ENCODE results near the gene AP3D1.
"Not testable (repeated sequence)": the region's sequence is repeated elsewhere in the genome, so short reads cannot be mapped to it uniquely, and the experiment has no call there.

Gene AP3D1

GRCh38 chr19:2129892-2130770 lies 21.2 kb downstream of the AP3D1 start:
- H3K27ac Mint-ChIP-seq: no peak overlapping the region
- no peak for DNase-seq
- no peaks in the 10 kb centered on the region for H3K9me3 Mint-ChIP-seq
- no peak overlapping the region for H3K4me3 Mint-ChIP-seq
- H3K36me3 Mint-ChIP-seq (ENCODE audit: low read depth): peaks cover 70% of the 10 kb centered on the region
- no peaks in the 10 kb centered on the region for H3K4me1 Mint-ChIP-seq (ENCODE audit: low read depth)
- no peaks in the 10 kb centered on the region for H3K27me3 Mint-ChIP-seq

GRCh38 chr19:2129486-2129885 lies 21.9 kb downstream of the AP3D1 start:
- Mint-ChIP-seq H3K4me1 (ENCODE audit: low read depth) (no peaks in the 10 kb centered on the region), H3K36me3 (ENCODE audit: low read depth) (peaks cover 75% of the 10 kb centered on the region), H3K4me3 (no peak overlapping the region), H3K9me3 (no peaks in the 10 kb centered on the region), H3K27ac (no peak overlapping the region), H3K27me3 (no peaks in the 10 kb centered on the region)
- no peak for DNase-seq

- no peaks in the 10 kb centered on the region for H3K27me3 Mint-ChIP-seq
- no peak overlapping the region for H3K27ac Mint-ChIP-seq
- no peak overlapping the region for H3K4me3 Mint-ChIP-seq
- DNase-seq: no peak
- H3K36me3 Mint-ChIP-seq (ENCODE audit: low read depth): peaks cover 78% of the 10 kb centered on the region
- no peaks in the 10 kb centered on the region for H3K9me3 Mint-ChIP-seq
- no peaks in the 10 kb centered on the region for H3K4me1 Mint-ChIP-seq (ENCODE audit: low read depth)
These were observed 22.3 kb downstream of the AP3D1 start for GRCh38 chr19:2129022-2129421.

GRCh38 chr19:2128252-2128651 lies 23.1 kb downstream of the AP3D1 start:
- H3K27me3 Mint-ChIP-seq; H3K9me3 Mint-ChIP-seq; H3K4me3 Mint-ChIP-seq; DNase-seq; H3K4me1 Mint-ChIP-seq (ENCODE audit: low read depth); H3K27ac Mint-ChIP-seq: not testable (repeated sequence)
- H3K36me3 Mint-ChIP-seq (ENCODE audit: low read depth): peaks cover 82% of the 10 kb centered on the region

- Mint-ChIP-seq H3K27me3 (no peaks in the 10 kb centered on the region), H3K4me3 (no peak overlapping the region), H3K27ac (no peak overlapping the region), H3K4me1 (ENCODE audit: low read depth) (no peaks in the 10 kb centered on the region), H3K36me3 (ENCODE audit: low read depth) (peaks cover 82% of the 10 kb centered on the region), H3K9me3 (no peaks in the 10 kb centered on the region)
- DNase-seq: no peak
These were observed 23.6 kb downstream of the AP3D1 start for GRCh38 chr19:2127758-2128157.

GRCh38 chr19:2126879-2127518 lies 24.4 kb downstream of the AP3D1 start:
- no peaks in the 10 kb centered on the region for H3K4me1 Mint-ChIP-seq (ENCODE audit: low read depth)
- no peaks in the 10 kb centered on the region for H3K27me3 Mint-ChIP-seq
- H3K4me3 Mint-ChIP-seq: no peak overlapping the region
- H3K27ac Mint-ChIP-seq: no peak overlapping the region
- H3K9me3 Mint-ChIP-seq: no peaks in the 10 kb centered on the region
- no peak for DNase-seq
- H3K36me3 Mint-ChIP-seq (ENCODE audit: low read depth): peaks cover 82% of the 10 kb centered on the region

GRCh38 chr19:2123682-2124387 lies 27.5 kb downstream of the AP3D1 start:
- Mint-ChIP-seq H3K27ac (no peak overlapping the region), H3K36me3 (ENCODE audit: low read depth) (peaks cover 85% of the 10 kb centered on the region), H3K4me3 (no peak overlapping the region), H3K27me3 (no peaks in the 10 kb centered on the region), H3K9me3 (no peaks in the 10 kb centered on the region), H3K4me1 (ENCODE audit: low read depth) (no peaks in the 10 kb centered on the region)
- DNase-seq: no peak

GRCh38 chr19:2122982-2123381 lies 28.4 kb downstream of the AP3D1 start:
- H3K27me3 Mint-ChIP-seq: no peaks in the 10 kb centered on the region
- no peak overlapping the region for H3K27ac Mint-ChIP-seq
- H3K9me3 Mint-ChIP-seq: no peaks in the 10 kb centered on the region
- DNase-seq: no peak
- peaks cover 92% of the 10 kb centered on the region for H3K36me3 Mint-ChIP-seq (ENCODE audit: low read depth)
- no peaks in the 10 kb centered on the region for H3K4me1 Mint-ChIP-seq (ENCODE audit: low read depth)
- no peak overlapping the region for H3K4me3 Mint-ChIP-seq

GRCh38 chr19:2122251-2122650 lies 29.1 kb downstream of the AP3D1 start:
- Mint-ChIP-seq H3K9me3 (no peaks in the 10 kb centered on the region), H3K4me3 (no peak overlapping the region), H3K4me1 (ENCODE audit: low read depth) (no peaks in the 10 kb centered on the region), H3K36me3 (ENCODE audit: low read depth) (peaks cover 92% of the 10 kb centered on the region), H3K27me3 (no peaks in the 10 kb centered on the region), H3K27ac (no peak overlapping the region)
- DNase-seq: no peak

GRCh38 chr19:2121416-2122051 lies 29.8 kb downstream of the AP3D1 start:
- H3K36me3 Mint-ChIP-seq (ENCODE audit: low read depth): peaks cover 92% of the 10 kb centered on the region
- H3K4me3 Mint-ChIP-seq: no peak overlapping the region
- no peak overlapping the region for H3K27ac Mint-ChIP-seq
- no peaks in the 10 kb centered on the region for H3K4me1 Mint-ChIP-seq (ENCODE audit: low read depth)
- no peaks in the 10 kb centered on the region for H3K9me3 Mint-ChIP-seq
- H3K27me3 Mint-ChIP-seq: no peaks in the 10 kb centered on the region
- no peak for DNase-seq

GRCh38 chr19:2120821-2121220 lies 30.5 kb downstream of the AP3D1 start:
- Mint-ChIP-seq H3K36me3 (ENCODE audit: low read depth) (peaks cover 93% of the 10 kb centered on the region), H3K4me1 (ENCODE audit: low read depth) (no peaks in the 10 kb centered on the region), H3K27ac (no peak overlapping the region), H3K9me3 (no peaks in the 10 kb centered on the region), H3K4me3 (no peak overlapping the region), H3K27me3 (no peaks in the 10 kb centered on the region)
- no peak for DNase-seq

GRCh38 chr19:2119921-2120785 lies 31.2 kb downstream of the AP3D1 start:
- H3K36me3 Mint-ChIP-seq (ENCODE audit: low read depth): peaks cover 94% of the 10 kb centered on the region
- no peaks in the 10 kb centered on the region for H3K4me1 Mint-ChIP-seq (ENCODE audit: low read depth)
- H3K27me3 Mint-ChIP-seq: no peaks in the 10 kb centered on the region
- H3K4me3 Mint-ChIP-seq: no peak overlapping the region
- H3K9me3 Mint-ChIP-seq: no peaks in the 10 kb centered on the region
- DNase-seq: no peak
- H3K27ac Mint-ChIP-seq: peak overlapping the region; percentile 26

- Mint-ChIP-seq H3K36me3 (ENCODE audit: low read depth) (peaks cover 96% of the 10 kb centered on the region), H3K4me3 (no peak overlapping the region), H3K9me3 (no peaks in the 10 kb centered on the region), H3K4me1 (ENCODE audit: low read depth) (peaks cover 3% of the 10 kb centered on the region), H3K27me3 (no peaks in the 10 kb centered on the region), H3K27ac (no peak overlapping the region)
- DNase-seq: no peak
These were observed 32.9 kb downstream of the AP3D1 start for GRCh38 chr19:2118438-2118837.
